ENCODE measurements around the gene PTGES2.
"Not testable (repeated sequence)": the region's sequence is repeated elsewhere in the genome, so short reads cannot be mapped to it uniquely, and the experiment has no call there.

PTGES2 gene

DNA sequence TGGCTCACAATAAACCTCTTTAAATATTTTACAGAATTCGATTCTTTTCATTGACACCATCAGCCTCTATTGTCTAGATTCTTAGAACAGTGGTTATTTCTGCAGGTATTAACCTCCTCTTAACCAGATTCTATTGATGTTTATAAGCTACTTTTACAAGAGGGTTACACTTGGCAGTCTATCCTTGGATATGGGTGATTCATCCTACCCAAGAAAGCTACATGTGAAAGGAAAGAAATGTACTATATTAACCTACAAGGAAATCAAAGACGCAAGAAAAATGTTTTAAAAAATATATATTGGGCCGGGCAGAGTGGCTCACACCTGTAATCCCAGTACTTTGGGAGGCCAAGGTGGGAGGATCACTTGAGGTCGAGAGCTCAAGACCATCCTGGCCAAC is 42.8 kb downstream of the PTGES2 start:
- DNase-seq = no peak

DNA sequence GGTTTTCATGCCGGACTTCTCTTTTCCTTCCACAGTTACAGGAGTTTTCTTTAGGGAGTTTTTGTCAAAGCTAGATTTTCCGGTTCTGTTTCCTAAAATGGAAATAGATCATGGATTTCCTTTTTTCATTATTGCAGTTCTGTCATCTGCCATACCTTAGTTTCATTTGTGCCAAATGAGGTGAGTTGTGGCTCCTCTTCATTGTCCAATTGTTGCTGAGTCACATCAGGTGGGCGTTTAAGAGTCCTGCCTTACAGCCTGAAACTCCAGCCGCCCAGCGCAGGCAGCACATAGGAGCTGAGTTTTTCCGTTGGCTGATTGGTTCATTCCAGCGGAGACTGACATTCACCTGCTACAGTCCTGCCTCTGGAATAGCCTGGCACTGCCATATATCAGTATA is 45.4 kb downstream of the PTGES2 start:
- no peak for DNase-seq

DNA sequence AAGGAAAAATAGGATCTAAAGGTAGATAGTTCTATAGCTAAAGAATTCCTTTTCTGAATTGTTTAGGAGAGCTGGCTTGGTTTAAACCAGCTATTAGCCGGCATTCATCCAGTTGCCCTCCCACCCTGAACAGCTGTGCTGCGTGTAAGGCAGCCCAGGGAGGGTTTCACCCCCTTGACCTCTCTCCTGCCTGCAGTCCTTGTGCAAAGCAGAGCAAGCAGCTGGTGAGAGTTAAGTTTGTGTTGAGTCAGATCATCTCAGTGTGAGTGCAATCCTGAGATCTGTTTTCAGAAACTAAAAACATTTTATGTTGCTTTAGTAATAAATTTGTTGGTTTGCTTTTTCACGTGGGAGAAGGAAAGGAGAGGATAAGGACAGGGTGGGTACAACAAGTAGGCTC is 46.5 kb downstream of the PTGES2 start:
- no peak for DNase-seq

DNA sequence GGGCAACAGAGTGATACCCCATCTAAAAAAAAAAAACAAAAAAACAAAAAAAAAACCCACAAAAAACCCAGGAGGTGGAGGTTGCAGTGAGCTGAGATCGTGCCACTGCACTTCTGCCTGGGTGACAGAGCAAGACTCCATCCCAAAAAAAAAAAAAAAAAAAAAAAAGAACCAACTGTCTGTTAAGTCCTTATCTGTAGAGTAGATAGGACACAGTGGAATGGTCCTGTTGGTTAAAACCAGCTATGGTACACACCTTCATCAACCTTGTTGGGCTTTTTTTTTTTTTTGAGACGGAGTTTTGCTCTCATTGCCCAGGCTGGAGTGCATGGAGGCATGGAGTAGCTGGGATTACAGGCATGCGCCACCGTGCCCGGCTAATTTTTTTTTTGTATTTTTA is 47.3 kb downstream of the PTGES2 start:
- no peak for DNase-seq

DNA sequence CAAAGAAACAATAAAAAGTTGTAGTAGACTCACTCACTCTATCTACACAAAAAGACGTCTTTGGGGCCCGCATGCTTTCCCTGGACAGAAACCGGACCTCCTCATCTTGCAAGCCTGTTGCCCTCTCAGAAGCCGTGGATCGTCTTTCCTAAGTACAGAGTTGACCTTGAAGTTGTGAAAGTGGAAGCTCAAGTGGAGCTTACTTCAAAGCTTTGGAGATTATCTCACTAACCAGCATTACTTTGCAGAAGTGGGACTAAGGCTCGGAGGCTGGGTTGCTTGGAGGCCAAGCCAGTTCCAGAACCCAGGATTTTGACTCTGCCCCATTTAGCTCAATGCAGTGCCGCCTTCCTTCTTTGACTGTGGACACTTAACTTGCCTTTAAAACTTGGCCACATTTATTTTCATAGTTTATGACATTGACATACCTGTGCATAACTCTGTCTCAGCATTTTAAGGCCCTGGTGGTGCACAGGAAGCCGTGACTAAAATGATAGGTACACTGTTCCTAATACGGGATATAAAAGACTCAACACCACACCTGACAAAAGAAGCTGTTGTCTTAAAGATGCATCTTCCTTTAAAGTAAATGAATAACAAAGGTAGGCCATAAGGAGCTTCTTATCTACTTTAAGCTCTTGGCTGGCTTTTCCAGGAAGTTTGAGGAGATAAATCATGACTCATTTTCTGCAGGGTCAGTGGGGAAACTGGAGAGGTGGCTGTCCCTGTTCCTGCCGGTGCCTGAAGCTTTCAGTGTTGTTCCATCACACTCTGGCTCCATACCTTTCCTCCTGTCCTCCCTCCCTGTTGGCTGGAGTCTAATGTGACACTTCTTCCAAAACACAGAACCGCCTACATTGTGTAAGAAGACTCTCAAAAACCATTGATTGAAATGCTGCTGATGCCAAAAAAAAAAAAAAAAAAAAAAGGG is 48.8 kb downstream of the PTGES2 start:
- no peak for DNase-seq

DNA sequence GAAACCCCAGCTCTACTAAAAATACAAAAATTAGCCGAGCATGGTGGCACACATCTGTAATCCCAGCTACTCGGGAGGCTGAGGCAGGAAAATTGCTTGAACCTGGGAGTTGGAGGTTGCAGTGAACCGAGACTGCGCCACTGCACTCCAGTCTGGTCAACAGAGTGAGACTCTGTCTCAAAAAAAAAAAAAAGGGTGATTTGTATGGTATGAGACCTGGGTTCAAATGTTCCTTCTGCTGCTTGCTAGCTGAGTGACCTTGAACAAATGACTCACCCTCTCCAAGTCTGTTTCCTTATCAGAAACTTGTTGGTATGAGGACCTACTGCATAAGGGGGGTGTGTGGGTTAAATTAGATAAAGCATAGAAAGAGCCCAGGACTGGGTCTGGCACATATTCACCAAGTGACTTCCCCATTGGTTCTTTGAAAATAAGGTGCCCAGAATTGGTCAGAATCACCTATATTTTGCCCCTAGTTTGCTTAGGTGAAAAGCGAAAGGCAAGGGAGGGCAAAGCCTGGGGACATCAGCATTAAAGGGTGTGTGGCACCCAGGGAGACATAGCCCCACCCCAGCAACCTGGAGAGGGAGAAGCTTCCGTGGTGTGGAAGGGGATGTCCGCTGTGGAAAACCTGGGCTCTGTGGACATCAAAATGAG is 49.6 kb downstream of the PTGES2 start:
- DNase-seq = no peak

DNA sequence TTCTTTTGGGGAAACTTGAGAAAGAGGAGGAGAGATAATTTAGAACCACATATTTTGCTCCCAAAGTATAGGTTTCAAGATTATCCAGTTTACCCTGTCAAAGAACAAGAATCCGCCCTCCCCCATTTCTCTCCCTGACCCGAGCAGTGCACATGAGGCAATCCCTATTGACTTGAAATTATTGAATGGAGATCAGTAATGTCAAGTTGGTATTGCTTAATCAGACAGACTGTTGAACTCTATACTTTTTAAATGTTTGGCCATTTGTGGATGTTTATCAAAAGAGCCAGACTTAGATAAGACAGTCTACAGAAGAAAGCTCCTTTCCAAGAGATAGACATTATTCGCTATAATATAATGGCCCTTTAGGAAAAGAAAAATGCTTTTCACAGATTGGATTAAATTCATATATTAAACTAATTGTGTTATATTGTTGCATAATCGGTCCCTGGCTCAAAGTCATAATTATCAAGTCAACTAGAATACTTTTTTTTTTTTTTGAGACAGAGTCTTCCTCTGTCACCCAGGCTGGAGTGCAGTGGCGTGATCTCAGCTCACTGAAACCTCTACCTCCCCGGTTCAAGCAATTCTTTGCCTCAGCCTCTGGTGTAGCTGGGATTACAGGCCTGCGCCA is 54.2 kb downstream of the PTGES2 start:
- DNase-seq = no peak

DNA sequence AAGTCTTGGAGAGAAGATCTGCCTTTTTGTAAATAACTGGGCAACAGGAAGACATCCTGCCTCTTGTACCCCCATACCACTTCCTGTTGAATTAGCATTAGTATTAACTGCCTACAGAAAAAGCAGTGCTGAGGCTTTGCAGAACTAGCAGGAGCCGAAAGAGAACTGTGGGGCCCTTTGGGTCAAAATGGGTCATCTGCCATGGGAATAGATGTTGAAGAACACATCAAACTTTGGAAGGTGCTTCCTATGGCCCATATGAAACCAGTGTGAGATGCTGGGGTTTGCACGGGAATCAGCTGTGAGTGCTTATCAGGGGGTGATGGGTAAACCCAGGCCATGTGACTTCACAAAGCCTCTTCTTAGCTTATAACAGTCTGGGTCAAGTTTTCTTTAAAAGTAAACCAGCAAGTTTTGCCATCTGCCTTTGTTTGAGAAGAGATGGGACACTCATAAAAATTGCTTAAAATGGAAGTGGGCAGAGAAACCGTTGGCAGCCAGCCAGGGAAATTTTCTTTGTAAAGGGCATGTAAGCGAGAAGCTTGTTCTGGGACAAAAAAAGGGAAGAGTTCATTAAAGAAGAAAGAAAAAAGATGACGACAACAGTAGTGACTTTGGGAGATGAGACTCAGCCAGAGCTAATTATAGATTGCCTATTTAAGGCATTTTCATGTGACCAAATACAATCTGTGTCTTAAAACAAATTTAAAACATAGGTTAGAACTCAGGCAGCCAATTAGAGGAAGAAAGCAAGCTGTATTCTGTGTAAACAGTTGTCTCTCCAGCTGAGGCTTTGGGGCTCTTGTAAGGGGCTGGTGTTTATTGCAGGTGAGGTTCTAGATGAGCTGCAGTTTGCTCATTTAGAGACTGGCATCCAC is 55.1 kb downstream of the PTGES2 start:
- peak in 1 of 2 experiments; percentile 38 for DNase-seq

DNA sequence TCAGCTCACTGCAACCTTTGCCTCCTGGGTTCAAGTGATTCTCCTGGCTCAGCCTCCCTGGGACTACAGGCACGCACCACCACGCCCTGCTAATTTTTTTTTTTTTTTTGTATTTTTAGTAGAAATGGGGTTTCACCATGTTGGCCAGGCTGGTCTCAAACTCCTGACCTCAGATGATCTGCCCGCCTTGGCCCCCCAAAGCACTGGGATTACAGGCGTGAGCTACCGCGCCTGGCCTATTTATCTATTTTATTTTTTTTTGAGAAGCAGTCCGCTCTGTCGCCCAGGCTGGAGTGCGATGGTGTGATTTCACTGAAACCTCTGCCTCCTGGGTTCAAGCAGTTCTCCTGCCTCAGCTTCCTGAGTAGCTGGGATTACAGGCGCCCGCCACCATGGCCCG is 56.1 kb downstream of the PTGES2 start:
- DNase-seq = not testable (repeated sequence)

DNA sequence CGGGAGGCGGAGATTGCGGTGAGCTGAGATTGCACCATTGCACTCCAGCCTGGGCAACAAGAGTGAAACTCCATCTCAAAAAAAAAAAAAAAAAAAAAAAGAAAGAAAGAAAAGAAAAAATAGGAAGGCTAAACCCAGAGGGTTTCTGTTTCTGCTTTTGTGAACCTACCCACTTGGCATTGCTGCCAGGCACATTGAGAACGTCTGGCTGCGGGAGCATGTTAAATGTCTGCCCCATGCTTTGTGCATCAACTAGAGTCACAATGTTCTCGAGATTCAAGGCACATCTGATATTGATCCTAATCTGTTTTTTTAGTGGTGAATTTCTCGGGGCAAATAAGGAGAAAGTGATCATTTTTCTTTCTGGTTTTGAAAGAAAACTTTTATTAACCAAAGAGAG is 56.7 kb downstream of the PTGES2 start:
- no peak for DNase-seq

Measured in NCI-H1930 (cell line).